Natural killer cell (primary cell): Measurements from ENCODE around the gene RFTN2. TPM values are rescaled to one million over a fixed set of nuclear protein-coding genes. Genes with fewer than 3 reads are reported as not detected.

ENCODE experiments used
- ATAC-seq, 3 donors: fragments of 150-1000 bp in 2 of 3; fragments of 200-7000 bp in 1 of 3; cut with Tn5 transposase; 1 replicate in 1 of 3; 2 replicates in 2 of 3; pipeline ENCODE4 v1.10.0; 2021; ENCODE audit warnings: mild to moderate bottlenecking in 2 of 3, moderate library complexity in 2 of 3
- DNase-seq, 2 donors: peaks; one replicate each; pipeline versions ENCODE4 v3.0.0 to v3.0.0-alpha.2; 2013 to 2021; ENCODE audit warnings: mixed read lengths in 1 of 2
- H3K27ac ChIP-seq: one replicate; pipeline ENCODE4 v1.5.1; 2013; ENCODE audit warnings: mild to moderate bottlenecking, low read length
- H3K27me3 ChIP-seq: one replicate; pipeline ENCODE4 v1.6.1; 2013; ENCODE audit warnings: low read length; ENCODE audit not compliant: control insufficient read depth, insufficient read depth
- H3K36me3 ChIP-seq: one replicate; pipeline ENCODE4 v1.6.1; 2013; ENCODE audit warnings: low read length; ENCODE audit not compliant: control insufficient read depth, insufficient read depth
- H3K4me1 ChIP-seq: one replicate; pipeline ENCODE4 v1.6.1; 2013; ENCODE audit warnings: low read length; ENCODE audit not compliant: control insufficient read depth, insufficient read depth
- H3K4me3 ChIP-seq: one replicate; pipeline ENCODE4 v1.5.1; 2013; ENCODE audit warnings: low read length
- H3K9me3 ChIP-seq: one replicate; pipeline ENCODE4 v1.6.1; 2013; ENCODE audit warnings: low read length; ENCODE audit not compliant: control insufficient read depth, insufficient read depth
- H3K27ac Mint-ChIP-seq, 2 donors: one replicate each; pipeline ENCODE4 v1.8.0; 2022; ENCODE audit warnings: mild to moderate bottlenecking in 2 of 2, mixed read lengths in 2 of 2, moderate library complexity in 1 of 2
- H3K27me3 Mint-ChIP-seq, 2 donors: one replicate each; pipeline ENCODE4 v1.8.0; 2022; ENCODE audit warnings: low read depth in 2 of 2, mixed read lengths in 2 of 2
- H3K36me3 Mint-ChIP-seq: one replicate; pipeline ENCODE4 v1.8.0; 2022; ENCODE audit warnings: mixed read lengths
- H3K4me1 Mint-ChIP-seq, 2 donors: one replicate each; pipeline ENCODE4 v1.8.0; 2022; ENCODE audit warnings: mixed read lengths in 2 of 2
- H3K4me3 Mint-ChIP-seq: one replicate; pipeline ENCODE4 v1.8.0; 2022; ENCODE audit warnings: mild to moderate bottlenecking, moderate library complexity, mixed read lengths
- H3K9me3 Mint-ChIP-seq, 2 donors: one replicate each; pipeline ENCODE4 v1.8.0; 2022; ENCODE audit warnings: mixed read lengths in 2 of 2
- CTCF ChIP-seq: fragments of 200-600 bp; IDR thresholded peaks from one replicate; pipeline ENCODE4 v1.8.0; 2022; ENCODE audit warnings: antibody characterized with exemption
- WGBS: methylation state at CpG from one replicate; pipeline ENCODE4 v1.1.7; 2013; ENCODE audit warnings: missing lambda C conversion rate; ENCODE audit not compliant: insufficient coverage; 5-methylcytosine and 5-hydroxymethylcytosine counted together
- intact Hi-C: fragments of 100-400 bp; cut with micrococcal nuclease; formaldehyde crosslinking; loops from one replicate; pipeline ENCODE4 v1.14.2; 2022
- total RNA-seq, 4 donors: library from RNA; stranded (reverse); fragments of 120-200 nt in 1 of 4; gene quantifications; one replicate each; pipeline versions ENCODE4 v1.2.3 to v1.2.4, GENCODE V29; 2013 to 2022

Gene RFTN2
- total RNA-seq, 3 donors from 2014 or later (not counting 1 experiment from before 2014, with no cell fraction given): not detected

DNA sequence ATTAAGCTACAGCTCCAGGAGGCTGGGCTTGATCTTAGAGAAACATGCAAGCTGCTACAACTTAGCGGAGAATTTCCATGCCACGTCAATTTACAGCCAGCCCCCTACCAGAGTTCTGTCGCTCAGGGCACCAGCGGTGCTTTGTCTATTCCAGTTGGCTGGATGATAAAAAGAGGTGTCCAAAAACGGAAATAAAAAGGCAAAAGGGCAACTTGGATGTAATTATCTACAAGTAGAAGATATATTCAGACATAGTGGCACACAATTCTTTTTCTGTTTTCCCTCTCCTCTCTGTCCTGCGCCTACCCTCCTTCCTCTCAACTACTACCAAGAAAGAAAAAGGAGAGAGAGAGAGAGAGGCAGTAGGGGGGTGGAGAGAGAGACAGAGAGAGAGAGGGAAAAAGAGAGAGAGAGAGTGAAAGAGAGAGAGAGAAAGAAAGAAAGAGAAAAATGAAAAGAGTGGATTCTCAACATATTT, 363 bp upstream of the RFTN2 start:
- H3K27ac Mint-ChIP-seq: no peak overlapping the region
- no peak for TF ChIP-seq CTCF
- no peaks in the 10 kb centered on the region for H3K9me3 Mint-ChIP-seq

GRCh38 chr2:197674591-197674990, 796 bp downstream of the RFTN2 start:
- 83% methylated on average over 3 of the region's 3 CpGs for WGBS
- Mint-ChIP-seq H3K27ac (no peak overlapping the region), H3K36me3 (no peaks in the 10 kb centered on the region), H3K4me3 (no peak overlapping the region), H3K9me3 (no peaks in the 10 kb centered on the region), H3K4me1 (no peaks in the 10 kb centered on the region), H3K27me3 (peaks cover 14 to 22% of the 10 kb centered on the region in 2 donors)
- no peak for TF ChIP-seq CTCF
- intact Hi-C loops: no loop called here
- ATAC-seq (no peak), DNase-seq (no peak)
- H3K27me3 ChIP-seq: no peaks in the 10 kb centered on the region
- H3K4me1 ChIP-seq: no peaks in the 10 kb centered on the region
- H3K36me3 ChIP-seq: no peaks in the 10 kb centered on the region
- H3K27ac ChIP-seq: no peak overlapping the region
- no peaks in the 10 kb centered on the region for H3K9me3 ChIP-seq
- no peak overlapping the region for H3K4me3 ChIP-seq

More for the DNA sequence above, 363 bp upstream of the RFTN2 start:
- Histone ChIP-seq H3K4me3 (no peak overlapping the region), H3K27ac (no peak overlapping the region), H3K9me3 (no peaks in the 10 kb centered on the region), H3K27me3 (no peaks in the 10 kb centered on the region), H3K4me1 (no peaks in the 10 kb centered on the region), H3K36me3 (no peaks in the 10 kb centered on the region)
- 100% methylated on average over 2 of the region's 6 CpGs for WGBS
- intact Hi-C loops: no loop called here
- DNase-seq (no peak), ATAC-seq (no peak)
- Mint-ChIP-seq H3K4me3 (no peak overlapping the region), H3K4me1 (no peaks in the 10 kb centered on the region), H3K27me3 (peaks cover 12 to 16% of the 10 kb centered on the region in 2 donors), H3K36me3 (no peaks in the 10 kb centered on the region)

GRCh38 chr2:197674060-197674459, 1.3 kb downstream of the RFTN2 start:
- no CpG with 5 or more reads among the region's 1 CpG for WGBS
- no peak for TF ChIP-seq CTCF
- no peak overlapping the region for H3K4me3 Mint-ChIP-seq

DNA sequence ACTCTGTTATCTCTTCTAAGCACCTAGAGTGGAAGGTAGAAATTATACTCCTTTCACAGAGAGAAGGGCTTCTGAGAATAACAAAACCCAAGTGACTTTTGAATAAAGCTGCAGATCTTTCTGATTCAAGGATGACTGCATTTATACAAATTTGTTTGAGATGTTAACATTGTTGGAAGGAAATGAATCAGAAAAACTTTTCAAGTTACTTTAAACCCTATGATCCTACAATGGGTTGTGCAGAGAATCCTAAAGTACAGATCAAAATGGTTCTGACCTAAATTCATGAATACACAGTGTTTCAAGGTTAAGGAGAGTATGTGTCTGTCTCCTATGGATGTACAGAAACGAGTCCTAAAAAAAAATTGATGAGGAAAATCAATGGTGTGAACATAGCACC, 1.8 kb downstream of the RFTN2 start:
- Histone ChIP-seq H3K9me3 (no peaks in the 10 kb centered on the region), H3K27ac (no peak overlapping the region), H3K36me3 (no peaks in the 10 kb centered on the region), H3K4me1 (no peaks in the 10 kb centered on the region), H3K4me3 (no peak overlapping the region), H3K27me3 (no peaks in the 10 kb centered on the region)
- no peaks in the 10 kb centered on the region for H3K4me1 Mint-ChIP-seq
- TF ChIP-seq CTCF: no peak
- no CpG with 5 or more reads among the region's 1 CpG for WGBS
- H3K27me3 Mint-ChIP-seq: peaks cover 16 to 24% of the 10 kb centered on the region in 2 donors
- intact Hi-C loops: no loop called here
- H3K9me3 Mint-ChIP-seq: no peaks in the 10 kb centered on the region
- ATAC-seq (no peak), DNase-seq (no peak)
- H3K27ac Mint-ChIP-seq: no peak overlapping the region
- no peak overlapping the region for H3K4me3 Mint-ChIP-seq
- H3K36me3 Mint-ChIP-seq: no peaks in the 10 kb centered on the region

More at GRCh38 chr2:197674060-197674459, 1.3 kb downstream of the RFTN2 start:
- Histone ChIP-seq H3K27me3 (no peaks in the 10 kb centered on the region), H3K27ac (no peak overlapping the region), H3K9me3 (no peaks in the 10 kb centered on the region), H3K4me3 (no peak overlapping the region), H3K36me3 (no peaks in the 10 kb centered on the region), H3K4me1 (no peaks in the 10 kb centered on the region)
- ATAC-seq: no peak
- H3K9me3 Mint-ChIP-seq: no peaks in the 10 kb centered on the region
- DNase-seq: no peak
- H3K27ac Mint-ChIP-seq: no peak overlapping the region
- H3K27me3 Mint-ChIP-seq: peaks cover 14 to 24% of the 10 kb centered on the region in 2 donors
- H3K4me1 Mint-ChIP-seq: no peaks in the 10 kb centered on the region
- intact Hi-C loops: no loop called here
- no peaks in the 10 kb centered on the region for H3K36me3 Mint-ChIP-seq
